Lower leg skin (tissue), 3 donors: ENCODE results near the gene SEC63.

ENCODE experiments used
- POLR2A ChIP-seq, 2 donors: fragments of 450-650 bp; IDR thresholded peaks; one replicate each; pipeline ENCODE4 v1.6.1; 2016 to 2017; ENCODE audit warnings: antibody characterized with exemption in 2 of 2, mild to moderate bottlenecking in 1 of 2, moderate library complexity in 1 of 2
- TF ChIP-seq, protein P1 (sequence below), 3 donors: fragments of 450-650 bp; IDR thresholded peaks; one replicate each; pipeline ENCODE4 v1.5.1; 2016; ENCODE audit warnings: antibody characterized with exemption in 3 of 3, mild to moderate bottlenecking in 3 of 3, moderate library complexity in 2 of 3

- TF ChIP-seq, protein P1, sequence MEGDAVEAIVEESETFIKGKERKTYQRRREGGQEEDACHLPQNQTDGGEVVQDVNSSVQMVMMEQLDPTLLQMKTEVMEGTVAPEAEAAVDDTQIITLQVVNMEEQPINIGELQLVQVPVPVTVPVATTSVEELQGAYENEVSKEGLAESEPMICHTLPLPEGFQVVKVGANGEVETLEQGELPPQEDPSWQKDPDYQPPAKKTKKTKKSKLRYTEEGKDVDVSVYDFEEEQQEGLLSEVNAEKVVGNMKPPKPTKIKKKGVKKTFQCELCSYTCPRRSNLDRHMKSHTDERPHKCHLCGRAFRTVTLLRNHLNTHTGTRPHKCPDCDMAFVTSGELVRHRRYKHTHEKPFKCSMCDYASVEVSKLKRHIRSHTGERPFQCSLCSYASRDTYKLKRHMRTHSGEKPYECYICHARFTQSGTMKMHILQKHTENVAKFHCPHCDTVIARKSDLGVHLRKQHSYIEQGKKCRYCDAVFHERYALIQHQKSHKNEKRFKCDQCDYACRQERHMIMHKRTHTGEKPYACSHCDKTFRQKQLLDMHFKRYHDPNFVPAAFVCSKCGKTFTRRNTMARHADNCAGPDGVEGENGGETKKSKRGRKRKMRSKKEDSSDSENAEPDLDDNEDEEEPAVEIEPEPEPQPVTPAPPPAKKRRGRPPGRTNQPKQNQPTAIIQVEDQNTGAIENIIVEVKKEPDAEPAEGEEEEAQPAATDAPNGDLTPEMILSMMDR (IDR thresholded peaks at IDR 0.05) = no peak
- no peak for TF ChIP-seq POLR2A (IDR thresholded peaks at IDR 0.05)
Measured at GRCh38 chr6:107846262-107846795, 111.7 kb downstream of the SEC63 start.
